GM12878 (cell line): ENCODE results near the gene CD48. TPM values are rescaled to one million over a fixed set of nuclear protein-coding genes. Genes with fewer than 3 reads are reported as not detected.

Experiments used
- ATAC-seq: fragments of 200-7000 bp; cut with Tn5 transposase; 3 replicates; pipeline ENCODE4 v1.9.1; 2020; ENCODE audit warnings: mild to moderate bottlenecking, moderate library complexity
- BruUV-seq: library from RNA; stranded (reverse); fragments of 400-500 nt; replicated peaks from 2 replicates; lab custom pipeline; 2021; lab: Mats Ljungman, UMichigan
- CTCF ChIA-PET: fragments of 300-600 bp; sonication (Branson Sonifier 250); formaldehyde crosslinking; extraction: SDS; loops from one replicate; lab custom pipeline; 2021; ENCODE audit warnings: inconsistent platforms; lab: Yijun Ruan, JAX
- POLR2A ChIA-PET: fragments of 350-600 bp; formaldehyde crosslinking; extraction: SDS; loops from one replicate; lab custom pipeline; 2021; ENCODE audit warnings: inconsistent platforms; lab: Charles Lee
- RAD21 ChIA-PET: fragments of 300-600 bp; sonication (Branson Sonifier 250); formaldehyde crosslinking; loops from one replicate; lab custom pipeline; 2023; ENCODE audit warnings: antibody characterized with exemption; ENCODE audit not compliant: unreplicated experiment; lab: Charles Lee
- SMC1A ChIA-PET: fragments of 300-600 bp; sonication (Branson Sonifier 250); formaldehyde crosslinking; loops from one replicate; lab custom pipeline; 2023; ENCODE audit not compliant: unreplicated experiment, uncharacterized antibody; lab: Charles Lee
- DNase-seq: peaks from one replicate; pipeline ENCODE4 v3.0.0-alpha.2; 2011; ENCODE audit warnings: low read depth, low spot score
- FAIRE-seq: peaks from 3 replicates; lab custom pipeline; 2011; peaks lifted over from hg19 to GRCh38; lab: Jason Lieb, UNC
- H2AFZ ChIP-seq: 2 replicates; pipeline ENCODE4 v1.6.0; 2011; ENCODE audit warnings: low read depth, low read length, control low read depth; ENCODE audit not compliant: control insufficient read depth
- H3K27ac ChIP-seq: 2 replicates; pipeline ENCODE4 v1.5.1; 2011; ENCODE audit warnings: control low read depth; ENCODE audit not compliant: control insufficient read depth, insufficient read depth
- H3K27me3 ChIP-seq, 2 experiments: replicated peaks in 1 of 2; 2 replicates each; pipeline versions ENCODE4 v1.6.0 to v1.6.1; 2011; ENCODE audit warnings: low read length in 1 of 2; ENCODE audit not compliant: control insufficient read depth in 2 of 2, insufficient read depth in 2 of 2
- H3K36me3 ChIP-seq, 2 experiments: 2 replicates each; pipeline ENCODE4 v1.5.1; 2011; ENCODE audit warnings: low read length in 1 of 2; ENCODE audit not compliant: control insufficient read depth in 2 of 2, insufficient read depth in 2 of 2
- H3K4me1 ChIP-seq: 2 replicates; pipeline ENCODE4 v1.6.1; 2011; ENCODE audit warnings: mild to moderate bottlenecking, low read length, moderate library complexity, mixed read lengths; ENCODE audit not compliant: control insufficient read depth, insufficient read depth
- H3K4me2 ChIP-seq: 2 replicates; pipeline ENCODE4 v1.6.0; 2011; ENCODE audit warnings: control low read depth; ENCODE audit not compliant: control insufficient read depth, insufficient read depth
- H3K4me3 ChIP-seq: fragments of 200-600 bp; sonication (generic); 2 replicates; pipeline ENCODE4 v1.5.1; 2016
- H3K79me2 ChIP-seq: 2 replicates; pipeline ENCODE4 v1.6.0; 2011; ENCODE audit warnings: low read length; ENCODE audit not compliant: control insufficient read depth, insufficient read depth
- H3K9ac ChIP-seq: 2 replicates; pipeline ENCODE4 v1.8.0; 2011; ENCODE audit warnings: low read length, control low read depth, mixed read lengths; ENCODE audit not compliant: control insufficient read depth, insufficient read depth
- H3K9me3 ChIP-seq: replicated peaks from 3 replicates; pipeline ENCODE4 v1.5.1; 2011; ENCODE audit warnings: mild to moderate bottlenecking, low read length; ENCODE audit not compliant: control insufficient read depth, insufficient read depth
- H4K20me1 ChIP-seq: 2 replicates; pipeline ENCODE4 v1.6.0; 2011; ENCODE audit not compliant: control insufficient read depth, insufficient read depth
- CEBPB ChIP-seq, 2 experiments: fragments of 150-350 bp in 1 of 2; IDR thresholded peaks; 2 replicates each; pipeline ENCODE4 v1.6.1; 2012 to 2014; ENCODE audit warnings: low read depth in 2 of 2, low read length in 2 of 2, borderline replicate concordance in 1 of 2, inconsistent platforms in 1 of 2
- JUNB ChIP-seq: IDR thresholded peaks from 2 replicates; pipeline ENCODE4 v1.6.1; 2016; ENCODE audit warnings: antibody characterized with exemption, mild to moderate bottlenecking
- POLR2AphosphoS5 ChIP-seq: IDR thresholded peaks from 2 replicates; pipeline ENCODE4 v1.6.1; 2011; ENCODE audit warnings: mild to moderate bottlenecking, low read length, inconsistent platforms
- POU2F2 ChIP-seq: IDR thresholded peaks from 3 replicates; pipeline ENCODE4 v1.6.1; 2011; ENCODE audit warnings: low read depth, mild to moderate bottlenecking, low read length, borderline replicate concordance
- TCF12 ChIP-seq: IDR thresholded peaks from 2 replicates; pipeline ENCODE4 v1.6.1; 2011; ENCODE audit warnings: low read depth, mild to moderate bottlenecking, low read length
- WGBS: methylation state at CpG from one replicate; pipeline ENCODE4 v1.1.6; 2016; ENCODE audit warnings: low lambda C conversion rate; ENCODE audit not compliant: insufficient replicate concordance, insufficient coverage; ENCODE audit errors: missing lambda C conversion rate; 5-methylcytosine and 5-hydroxymethylcytosine counted together
- in situ Hi-C: fragments of 300-500 bp; cut with MboI; formaldehyde crosslinking; loops from 9 replicates; pipeline ENCODE4 v1.14.3; 2018; ENCODE audit warnings: mixed read lengths
- intact Hi-C: fragments of 100-400 bp; cut with micrococcal nuclease; formaldehyde crosslinking; loops from one replicate; pipeline ENCODE4 v1.14.2; 2022; ENCODE audit not compliant: unreplicated experiment
- polyA plus RNA-seq, 11 experiments: library from polyadenylated mRNA; depleted of rRNA in 4 of 11; unstranded in 6 of 11; stranded (reverse) in 5 of 11; fragments of >200 nt; fragmentation: Nextera tagmentation in 4 of 11; fragmentation: Illumina TruSeq in 1 of 11; extraction: Ambion mirVana in 4 of 11; extraction: Trizol in 1 of 11; gene quantifications; 1 replicate in 1 of 11; 2 replicates in 10 of 11; pipeline versions ENCODE4 v1.2.1 to v1.2.3, GENCODE V29; 2011 to 2016; ENCODE audit warnings: inconsistent platforms in 2 of 11, missing spikeins in 2 of 11, low read depth in 1 of 11
- total RNA-seq, 4 experiments: library from RNA; depleted of rRNA in 3 of 4; stranded (reverse); fragments of >200 nt in 3 of 4; fragmentation: Illumina TruSeq in 1 of 4; extraction: Trizol in 1 of 4; gene quantifications; 2 replicates each; pipeline versions ENCODE4 v1.2.1 to v1.2.3, GENCODE V29; 2013 to 2021
- TF ChIP-seq, protein P1 (sequence below): IDR thresholded peaks from 2 replicates; pipeline ENCODE4 v1.6.1; 2012; ENCODE audit warnings: mild to moderate bottlenecking, low read depth, low read length
- TF ChIP-seq, protein P2 (sequence below): fragments of 450-650 bp; IDR thresholded peaks from 2 replicates; pipeline ENCODE4 v1.6.1; 2018; ENCODE audit warnings: borderline replicate concordance, mild to moderate bottlenecking; ENCODE audit not compliant: partially characterized antibody
- TF ChIP-seq, protein P3 (sequence below): fragments of 450-650 bp; IDR thresholded peaks from 2 replicates; pipeline ENCODE4 v1.6.1; 2016; ENCODE audit warnings: mild to moderate bottlenecking, moderate library complexity, borderline replicate concordance

The CD48 gene
- total and polyA plus RNA-seq, 10 of the 15 experiments (the other 5 are each of a cell fraction or from before 2014, with no cell fraction given) = 302 to 1,315 (median 430) TPM

DNA sequence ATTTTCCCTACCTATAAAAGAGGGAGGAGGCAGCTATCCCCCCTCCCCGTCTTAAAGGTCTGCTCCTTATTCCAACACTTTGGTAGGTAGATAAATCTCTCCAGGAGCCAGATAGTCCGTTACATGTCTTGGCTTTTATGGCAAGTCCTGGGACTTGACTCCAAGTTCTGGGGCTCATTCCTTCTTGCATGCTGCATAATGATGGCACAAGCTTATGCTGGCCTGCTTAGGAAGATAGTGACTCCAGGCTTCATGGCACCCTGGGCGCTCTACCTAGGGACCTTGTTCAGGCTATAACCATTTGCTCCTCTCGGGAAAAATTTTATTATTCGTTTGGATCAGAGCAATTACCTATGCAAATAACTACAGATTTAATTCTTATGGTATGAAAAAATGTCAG is 68.5 kb downstream of the CD48 start:
- H3K4me1 ChIP-seq = peaks cover 33% of the 10 kb centered on the region
- H3K9me3 ChIP-seq = no peaks in the 10 kb centered on the region
- peak overlapping the region; percentile 95 for H3K4me3 ChIP-seq
- BruUV-seq = no TSS peak
- no peak for FAIRE-seq
- H3K79me2 ChIP-seq = peaks cover 99% of the 10 kb centered on the region
- H3K4me2 ChIP-seq = peak overlapping the region; percentile 96
- SMC1A ChIA-PET = interaction anchor here (0.8 to 10.8 kb wide), 10 partner anchors 8 to 154 kb away, joined by 3 to 259 read pairs (median 4); no protein-coding TSS in a partner anchor
- peak overlapping the region; percentile 95 for H3K27ac ChIP-seq
- H3K36me3 ChIP-seq = peaks cover 0 to 25% of the 10 kb centered on the region in 2 experiments; a peak in 2 of 4 replicates
- in situ Hi-C loops = no loop called here
- no peak for ATAC-seq
- H3K27me3 ChIP-seq = no peaks in the 10 kb centered on the region
- CTCF ChIA-PET = interaction anchor here (0.9 to 1.6 kb wide), 4 partner anchors 19 to 66 kb away, joined by 3 to 5 read pairs (median 3); no protein-coding TSS in a partner anchor
- POLR2A ChIA-PET = interaction anchor here (0.8 to 7.6 kb wide), 7 partner anchors 11 to 65 kb away, joined by 3 to 68 read pairs (median 6); no protein-coding TSS in a partner anchor
- H4K20me1 ChIP-seq = no peaks in the 10 kb centered on the region
- DNase-seq = no peak
- intact Hi-C loops = no loop called here
- peak overlapping the region; percentile 99 for H3K9ac ChIP-seq
- no peak overlapping the region for H2AFZ ChIP-seq
- RAD21 ChIA-PET = interaction anchor here (1.4 to 10.9 kb wide), 4 partner anchors 10 to 64 kb away, joined by 3 to 194 read pairs (median 10); no protein-coding TSS in a partner anchor
- WGBS = 28% methylated on average over 5 of the region's 5 CpGs
- TF ChIP-seq, protein P1, sequence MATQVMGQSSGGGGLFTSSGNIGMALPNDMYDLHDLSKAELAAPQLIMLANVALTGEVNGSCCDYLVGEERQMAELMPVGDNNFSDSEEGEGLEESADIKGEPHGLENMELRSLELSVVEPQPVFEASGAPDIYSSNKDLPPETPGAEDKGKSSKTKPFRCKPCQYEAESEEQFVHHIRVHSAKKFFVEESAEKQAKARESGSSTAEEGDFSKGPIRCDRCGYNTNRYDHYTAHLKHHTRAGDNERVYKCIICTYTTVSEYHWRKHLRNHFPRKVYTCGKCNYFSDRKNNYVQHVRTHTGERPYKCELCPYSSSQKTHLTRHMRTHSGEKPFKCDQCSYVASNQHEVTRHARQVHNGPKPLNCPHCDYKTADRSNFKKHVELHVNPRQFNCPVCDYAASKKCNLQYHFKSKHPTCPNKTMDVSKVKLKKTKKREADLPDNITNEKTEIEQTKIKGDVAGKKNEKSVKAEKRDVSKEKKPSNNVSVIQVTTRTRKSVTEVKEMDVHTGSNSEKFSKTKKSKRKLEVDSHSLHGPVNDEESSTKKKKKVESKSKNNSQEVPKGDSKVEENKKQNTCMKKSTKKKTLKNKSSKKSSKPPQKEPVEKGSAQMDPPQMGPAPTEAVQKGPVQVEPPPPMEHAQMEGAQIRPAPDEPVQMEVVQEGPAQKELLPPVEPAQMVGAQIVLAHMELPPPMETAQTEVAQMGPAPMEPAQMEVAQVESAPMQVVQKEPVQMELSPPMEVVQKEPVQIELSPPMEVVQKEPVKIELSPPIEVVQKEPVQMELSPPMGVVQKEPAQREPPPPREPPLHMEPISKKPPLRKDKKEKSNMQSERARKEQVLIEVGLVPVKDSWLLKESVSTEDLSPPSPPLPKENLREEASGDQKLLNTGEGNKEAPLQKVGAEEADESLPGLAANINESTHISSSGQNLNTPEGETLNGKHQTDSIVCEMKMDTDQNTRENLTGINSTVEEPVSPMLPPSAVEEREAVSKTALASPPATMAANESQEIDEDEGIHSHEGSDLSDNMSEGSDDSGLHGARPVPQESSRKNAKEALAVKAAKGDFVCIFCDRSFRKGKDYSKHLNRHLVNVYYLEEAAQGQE = no peak
- TF ChIP-seq CEBPB (IDR thresholded peaks at IDR 0.05; ENCODE audit: borderline replicate concordance in 1 of 2, low read depth in 2 of 2, low read length in 2 of 2) (peak in 1 of 2 experiments; percentile 8; a peak in 1 of 4 replicates), TCF12 (no peak), JUNB (no peak), POU2F2 (peak; percentile 76; the same call in 1 of the 3 replicates), POLR2AphosphoS5 (peak; percentile 82)
- TF ChIP-seq, protein P2, sequence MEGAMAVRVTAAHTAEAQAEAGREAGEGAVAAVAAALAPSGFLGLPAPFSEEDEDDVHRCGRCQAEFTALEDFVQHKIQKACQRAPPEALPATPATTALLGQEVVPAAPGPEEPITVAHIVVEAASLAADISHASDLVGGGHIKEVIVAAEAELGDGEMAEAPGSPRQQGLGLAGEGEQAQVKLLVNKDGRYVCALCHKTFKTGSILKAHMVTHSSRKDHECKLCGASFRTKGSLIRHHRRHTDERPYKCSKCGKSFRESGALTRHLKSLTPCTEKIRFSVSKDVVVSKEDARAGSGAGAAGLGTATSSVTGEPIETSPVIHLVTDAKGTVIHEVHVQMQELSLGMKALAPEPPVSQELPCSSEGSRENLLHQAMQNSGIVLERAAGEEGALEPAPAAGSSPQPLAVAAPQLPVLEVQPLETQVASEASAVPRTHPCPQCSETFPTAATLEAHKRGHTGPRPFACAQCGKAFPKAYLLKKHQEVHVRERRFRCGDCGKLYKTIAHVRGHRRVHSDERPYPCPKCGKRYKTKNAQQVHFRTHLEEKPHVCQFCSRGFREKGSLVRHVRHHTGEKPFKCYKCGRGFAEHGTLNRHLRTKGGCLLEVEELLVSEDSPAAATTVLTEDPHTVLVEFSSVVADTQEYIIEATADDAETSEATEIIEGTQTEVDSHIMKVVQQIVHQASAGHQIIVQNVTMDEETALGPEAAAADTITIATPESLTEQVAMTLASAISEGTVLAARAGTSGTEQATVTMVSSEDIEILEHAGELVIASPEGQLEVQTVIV = no peak
- TF ChIP-seq, protein P3, sequence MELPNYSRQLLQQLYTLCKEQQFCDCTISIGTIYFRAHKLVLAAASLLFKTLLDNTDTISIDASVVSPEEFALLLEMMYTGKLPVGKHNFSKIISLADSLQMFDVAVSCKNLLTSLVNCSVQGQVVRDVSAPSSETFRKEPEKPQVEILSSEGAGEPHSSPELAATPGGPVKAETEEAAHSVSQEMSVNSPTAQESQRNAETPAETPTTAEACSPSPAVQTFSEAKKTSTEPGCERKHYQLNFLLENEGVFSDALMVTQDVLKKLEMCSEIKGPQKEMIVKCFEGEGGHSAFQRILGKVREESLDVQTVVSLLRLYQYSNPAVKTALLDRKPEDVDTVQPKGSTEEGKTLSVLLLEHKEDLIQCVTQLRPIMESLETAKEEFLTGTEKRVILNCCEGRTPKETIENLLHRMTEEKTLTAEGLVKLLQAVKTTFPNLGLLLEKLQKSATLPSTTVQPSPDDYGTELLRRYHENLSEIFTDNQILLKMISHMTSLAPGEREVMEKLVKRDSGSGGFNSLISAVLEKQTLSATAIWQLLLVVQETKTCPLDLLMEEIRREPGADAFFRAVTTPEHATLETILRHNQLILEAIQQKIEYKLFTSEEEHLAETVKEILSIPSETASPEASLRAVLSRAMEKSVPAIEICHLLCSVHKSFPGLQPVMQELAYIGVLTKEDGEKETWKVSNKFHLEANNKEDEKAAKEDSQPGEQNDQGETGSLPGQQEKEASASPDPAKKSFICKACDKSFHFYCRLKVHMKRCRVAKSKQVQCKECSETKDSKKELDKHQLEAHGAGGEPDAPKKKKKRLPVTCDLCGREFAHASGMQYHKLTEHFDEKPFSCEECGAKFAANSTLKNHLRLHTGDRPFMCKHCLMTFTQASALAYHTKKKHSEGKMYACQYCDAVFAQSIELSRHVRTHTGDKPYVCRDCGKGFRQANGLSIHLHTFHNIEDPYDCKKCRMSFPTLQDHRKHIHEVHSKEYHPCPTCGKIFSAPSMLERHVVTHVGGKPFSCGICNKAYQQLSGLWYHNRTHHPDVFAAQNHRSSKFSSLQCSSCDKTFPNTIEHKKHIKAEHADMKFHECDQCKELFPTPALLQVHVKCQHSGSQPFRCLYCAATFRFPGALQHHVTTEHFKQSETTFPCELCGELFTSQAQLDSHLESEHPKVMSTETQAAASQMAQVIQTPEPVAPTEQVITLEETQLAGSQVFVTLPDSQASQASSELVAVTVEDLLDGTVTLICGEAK = 0 out of 2 replicates have a peak, but pooled peaks have one; percentile 1
